Germinal center (tissue), 1 donor: ENCODE measurements around the gene LAMB1.

Experiments
- DNase-seq: peaks from one replicate; pipeline ENCODE4 v3.0.0; 2012; ENCODE audit warnings: mixed read lengths, low spot score

Gene LAMB1

GRCh38 chr7:108017776-108018151 lies 14.8 kb upstream of the LAMB1 start:
- DNase-seq: no peak

GRCh38 chr7:108016841-108017775 lies 14.1 kb upstream of the LAMB1 start:
- DNase-seq: no peak

GRCh38 chr7:108015740-108016139 lies 12.8 kb upstream of the LAMB1 start:
- no peak for DNase-seq

- DNase-seq: no peak
Measured at GRCh38 chr7:108014747-108015682, 12.1 kb upstream of the LAMB1 start.

GRCh38 chr7:108014215-108014614 lies 11.3 kb upstream of the LAMB1 start:
- no peak for DNase-seq

- no peak for DNase-seq
Measured at GRCh38 chr7:108012499-108013430, 9.8 kb upstream of the LAMB1 start.

GRCh38 chr7:108010377-108010776 lies 7.4 kb upstream of the LAMB1 start:
- no peak for DNase-seq

- no peak for DNase-seq
Measured at GRCh38 chr7:108009873-108010272, 6.9 kb upstream of the LAMB1 start.

- DNase-seq: no peak
Measured at GRCh38 chr7:108008827-108009226, 5.9 kb upstream of the LAMB1 start.

- no peak for DNase-seq
Measured at GRCh38 chr7:108008240-108008639, 5.3 kb upstream of the LAMB1 start.

GRCh38 chr7:108007762-108008161 lies 4.8 kb upstream of the LAMB1 start:
- DNase-seq: no peak

- DNase-seq: no peak
Measured at GRCh38 chr7:108007261-108007660, 4.3 kb upstream of the LAMB1 start.

GRCh38 chr7:108004220-108005142 lies 1.5 kb upstream of the LAMB1 start:
- no peak for DNase-seq

GRCh38 chr7:108003599-108003935 lies 606 bp upstream of the LAMB1 start:
- no peak for DNase-seq

- DNase-seq: no peak
Measured at GRCh38 chr7:108001764-108002725, 916 bp downstream of the LAMB1 start.

- no peak for DNase-seq
Measured at GRCh38 chr7:108000875-108001763, 1.8 kb downstream of the LAMB1 start.

GRCh38 chr7:107999779-108000560 lies 3.0 kb downstream of the LAMB1 start:
- DNase-seq: no peak
